OCI-LY7 (cell line): Measurements from ENCODE around the gene GP1BB. TPM values are rescaled to one million over a fixed set of nuclear protein-coding genes. Genes with fewer than 3 reads are reported as not detected.

Experiments used
- BruUV-seq: library from RNA; stranded (reverse); fragments of 400-500 nt; replicated peaks from 2 replicates; lab custom pipeline; 2021; lab: Mats Ljungman, UMichigan
- CTCF ChIA-PET: fragments of 300-600 bp; sonication (Branson Sonifier 250); formaldehyde crosslinking; loops from one replicate; lab custom pipeline; 2022; ENCODE audit warnings: antibody characterized with exemption; ENCODE audit not compliant: unreplicated experiment; lab: Charles Lee
- POLR2A ChIA-PET: fragments of 300-600 bp; sonication (Branson Sonifier 250); formaldehyde crosslinking; loops from one replicate; lab custom pipeline; 2022; ENCODE audit warnings: antibody characterized with exemption; lab: Charles Lee
- DNase-seq: peaks from one replicate; pipeline ENCODE4 v3.0.0-alpha.2; 2015; ENCODE audit warnings: low spot score
- H2AFZ ChIP-seq: fragments of 200-600 bp; sonication (generic), shearing (Covaris generic); 2 replicates; pipeline ENCODE4 v1.6.1; 2014; ENCODE audit warnings: mild to moderate bottlenecking, antibody characterized with exemption, low read length, moderate library complexity
- H3K27ac ChIP-seq: fragments of 200-600 bp; sonication (generic); 2 replicates; pipeline ENCODE4 v1.5.1; 2014; ENCODE audit warnings: mixed run types, low read depth, mild to moderate bottlenecking, moderate library complexity, low read length, inconsistent platforms; ENCODE audit not compliant: poor library complexity, severe bottlenecking
- H3K36me3 ChIP-seq: fragments of 200-600 bp; sonication (generic); 2 replicates; pipeline ENCODE4 v1.6.1; 2014; ENCODE audit warnings: mild to moderate bottlenecking, antibody characterized with exemption, low read length, moderate library complexity, mixed read lengths; ENCODE audit not compliant: insufficient read depth
- H3K4me1 ChIP-seq: fragments of 200-600 bp; sonication (generic); 2 replicates; pipeline ENCODE4 v1.5.1; 2014; ENCODE audit warnings: mild to moderate bottlenecking, low read length; ENCODE audit not compliant: insufficient read depth, poor library complexity, severe bottlenecking
- H3K4me2 ChIP-seq: fragments of 200-600 bp; sonication (generic); 2 replicates; pipeline ENCODE4 v1.6.1; 2014; ENCODE audit warnings: mild to moderate bottlenecking, low read length
- H3K4me3 ChIP-seq: fragments of 200-600 bp; sonication (generic); 2 replicates; pipeline ENCODE4 v1.5.1; 2014; ENCODE audit warnings: mild to moderate bottlenecking, low read depth, low read length; ENCODE audit not compliant: poor library complexity, severe bottlenecking
- H3K79me2 ChIP-seq: fragments of 200-600 bp; sonication (generic); 2 replicates; pipeline ENCODE4 v1.6.1; 2016; ENCODE audit warnings: low read depth, mild to moderate bottlenecking, low read length, moderate library complexity, mixed read lengths; ENCODE audit not compliant: insufficient read depth
- H3K9me2 ChIP-seq: fragments of 200-600 bp; sonication (generic); 2 replicates; pipeline ENCODE4 v1.6.1; 2016; ENCODE audit warnings: mild to moderate bottlenecking, low read length, mixed read lengths; ENCODE audit not compliant: insufficient read depth
- H3K9me3 ChIP-seq: fragments of 200-600 bp; sonication (generic); 2 replicates; pipeline ENCODE4 v1.6.1; 2014; ENCODE audit warnings: mild to moderate bottlenecking, mixed run types, low read length, mixed read lengths
- H4K20me1 ChIP-seq: fragments of 200-600 bp; sonication (generic); 2 replicates; pipeline ENCODE4 v1.6.1; 2014; ENCODE audit warnings: mild to moderate bottlenecking, antibody characterized with exemption, low read length, moderate library complexity, mixed read lengths; ENCODE audit not compliant: insufficient read depth
- CTCF ChIP-seq: fragments of 200-600 bp; sonication (generic); conservative IDR thresholded peaks from 2 replicates; pipeline ENCODE4 v1.5.1; 2014; ENCODE audit warnings: mild to moderate bottlenecking, antibody characterized with exemption, low read length, moderate library complexity, mixed read lengths
- EZH2phosphoT487 ChIP-seq: fragments of 200-600 bp; sonication (generic); IDR thresholded peaks from 2 replicates; pipeline ENCODE4 v1.6.1; 2018; ENCODE audit warnings: low read depth, borderline replicate concordance, mild to moderate bottlenecking, mixed run types, antibody characterized with exemption, low read length, moderate library complexity, mixed read lengths
- intact Hi-C: fragments of 100-400 bp; cut with micrococcal nuclease; formaldehyde crosslinking; loops from one replicate; pipeline ENCODE4 v1.10.0; 2022; ENCODE audit not compliant: unreplicated experiment
- total RNA-seq, 2 experiments: library from RNA; depleted of rRNA in 1 of 2; stranded (reverse); fragments of >200 nt in 1 of 2; shearing (Covaris generic) in 1 of 2; gene quantifications; 2 replicates each; pipeline ENCODE4 v1.2.3, GENCODE V29; 2014 to 2022

GP1BB gene
- total RNA-seq, 2 experiments from 2014 or later = not detected

DNA sequence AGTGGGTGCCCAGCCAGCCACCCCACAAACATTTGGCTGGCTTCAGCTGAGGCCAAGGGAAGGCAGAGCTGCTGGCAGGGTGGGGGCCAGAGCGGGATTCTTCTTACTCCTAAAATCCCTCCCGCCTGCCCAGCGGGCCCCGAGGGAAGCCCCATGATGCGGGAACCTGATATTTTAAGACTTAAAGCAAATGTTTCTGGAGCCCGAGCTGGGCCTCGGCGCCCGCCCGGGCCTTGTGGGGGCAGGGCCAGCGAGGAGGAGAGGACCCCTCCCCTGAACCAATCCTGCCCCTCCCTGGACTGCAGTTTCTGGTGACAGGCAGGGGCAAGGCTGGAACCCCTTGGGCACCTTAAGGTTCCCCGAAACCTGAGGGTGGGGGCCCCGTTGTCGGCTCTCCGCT, 17.2 kb downstream of the GP1BB start:
- no peaks in the 10 kb centered on the region for H3K4me1 ChIP-seq
- no peaks in the 10 kb centered on the region for H3K79me2 ChIP-seq
- no peak overlapping the region for H2AFZ ChIP-seq
- no peaks in the 10 kb centered on the region for H4K20me1 ChIP-seq
- H3K9me3 ChIP-seq = no peaks in the 10 kb centered on the region
- H3K27ac ChIP-seq = no peak overlapping the region
- no peaks in the 10 kb centered on the region for H3K9me2 ChIP-seq
- H3K36me3 ChIP-seq = no peaks in the 10 kb centered on the region
- POLR2A ChIA-PET = no interaction called here
- BruUV-seq = no TSS peak
- no peak overlapping the region for H3K4me3 ChIP-seq
- no peak for DNase-seq
- no peak for TF ChIP-seq EZH2phosphoT487
- no peak for TF ChIP-seq CTCF
- intact Hi-C loops = no loop called here
- H3K4me2 ChIP-seq = no peak overlapping the region
- CTCF ChIA-PET = no interaction called here

DNA sequence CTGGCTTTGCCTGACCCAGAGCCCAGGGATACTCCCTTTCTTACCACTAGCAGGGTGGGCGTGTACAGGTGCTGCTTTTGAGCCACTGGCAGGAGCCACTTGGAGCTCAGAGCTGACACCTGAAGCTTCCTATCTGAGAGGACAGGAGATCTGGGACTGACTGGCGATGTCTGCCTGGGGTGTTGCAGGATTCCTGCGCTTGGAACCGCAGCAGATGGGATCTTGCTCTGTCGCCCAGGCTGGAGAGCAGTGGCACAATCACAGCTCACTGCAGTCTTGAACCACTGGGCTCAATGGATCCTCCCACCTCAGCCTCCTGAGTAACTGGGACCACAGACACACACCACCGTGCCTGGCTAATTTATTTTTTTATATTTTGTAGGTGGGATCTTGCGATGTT, 17.7 kb downstream of the GP1BB start:
- Histone ChIP-seq H4K20me1 (no peaks in the 10 kb centered on the region), H3K4me3 (no peak overlapping the region), H3K27ac (no peak overlapping the region), H3K9me2 (no peaks in the 10 kb centered on the region), H3K9me3 (no peaks in the 10 kb centered on the region), H3K36me3 (no peaks in the 10 kb centered on the region), H3K4me2 (no peak overlapping the region), H3K79me2 (no peaks in the 10 kb centered on the region), H3K4me1 (no peaks in the 10 kb centered on the region), H2AFZ (no peak overlapping the region)
- no TSS peak for BruUV-seq
- DNase-seq = no peak
- intact Hi-C loops = no loop called here
- no peak for TF ChIP-seq EZH2phosphoT487
- no peak for TF ChIP-seq CTCF
- ChIA-PET CTCF (no interaction called here), POLR2A (no interaction called here)

- Histone ChIP-seq H3K79me2 (no peaks in the 10 kb centered on the region), H4K20me1 (no peaks in the 10 kb centered on the region), H3K4me2 (no peak overlapping the region), H3K9me2 (no peaks in the 10 kb centered on the region), H3K36me3 (no peaks in the 10 kb centered on the region), H2AFZ (no peak overlapping the region), H3K9me3 (no peaks in the 10 kb centered on the region), H3K4me1 (no peaks in the 10 kb centered on the region), H3K4me3 (no peak overlapping the region), H3K27ac (no peak overlapping the region)
- intact Hi-C loops = no loop called here
- no peak for TF ChIP-seq EZH2phosphoT487
- TF ChIP-seq CTCF = no peak
- ChIA-PET CTCF (no interaction called here), POLR2A (no interaction called here)
- BruUV-seq = no TSS peak
- no peak for DNase-seq
These were observed 19.1 kb downstream of the GP1BB start for GRCh38 chr22:19742160-19743066.
